GM18861 (cell line): ENCODE measurements around the gene SND1.
A peak's percentile ranks its signal among the peaks of the same experiment; 100 is the strongest.

ENCODE experiments used
- ATAC-seq: cut with Tn5 transposase; IDR thresholded peaks from one replicate; pipeline ENCODE4 v1.9.1; 2021; ENCODE audit not compliant: unreplicated experiment

SND1 gene

DNA sequence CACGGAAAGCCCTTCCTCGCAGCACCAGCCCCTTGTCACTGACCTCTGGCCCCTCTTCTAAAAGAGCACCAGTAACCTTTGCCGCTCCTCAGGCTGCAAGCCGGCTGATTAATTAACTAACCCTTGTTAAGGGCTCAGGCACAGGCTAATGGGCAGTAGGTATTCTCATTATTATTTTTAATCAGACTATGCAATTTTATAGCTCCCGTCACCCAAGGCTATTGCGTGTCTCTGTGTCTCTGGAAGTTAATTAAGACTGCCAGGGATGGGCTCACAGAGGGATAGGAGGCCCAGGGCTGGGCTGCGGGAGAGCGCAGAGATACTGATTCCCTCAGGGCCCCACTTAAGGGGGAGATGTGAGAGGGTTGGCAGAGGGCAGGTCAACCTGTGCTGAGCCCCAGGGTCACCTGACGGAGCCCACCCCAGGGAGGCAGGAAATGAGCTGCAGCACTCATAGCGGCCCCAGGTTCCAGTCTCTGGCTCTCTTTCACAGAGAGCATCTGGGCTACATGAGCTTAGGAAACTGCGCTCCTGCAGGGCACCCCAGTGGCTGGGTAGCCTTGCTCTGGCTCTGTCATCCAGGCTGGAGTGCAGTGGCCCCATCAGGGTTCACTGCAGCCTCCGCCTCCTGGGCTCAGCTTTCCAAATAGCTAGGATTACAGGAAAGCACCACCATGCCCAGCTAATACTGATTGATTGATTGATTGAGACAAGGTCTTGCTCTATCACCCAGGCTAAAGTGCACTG lies 471.5 kb downstream of the SND1 start:
- no peak for ATAC-seq

DNA sequence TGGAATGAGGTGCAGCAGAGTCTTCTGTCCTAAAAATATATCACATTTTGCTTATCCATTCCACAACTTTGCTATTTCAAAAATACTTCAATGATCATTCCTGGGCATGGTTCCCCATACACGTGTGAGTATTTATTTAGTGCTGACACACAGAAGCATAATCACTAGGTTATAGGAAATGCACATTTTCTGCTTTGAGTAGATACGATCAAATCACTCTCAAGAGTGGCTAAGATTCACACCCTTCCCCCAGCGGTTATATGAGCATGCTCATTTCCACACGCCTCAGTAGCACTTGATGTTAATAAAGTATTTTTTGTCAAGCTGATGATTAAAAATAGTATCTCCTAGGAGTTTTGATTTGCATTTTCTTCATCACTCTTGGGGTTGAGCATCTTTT lies 472.8 kb downstream of the SND1 start:
- no peak for ATAC-seq

DNA sequence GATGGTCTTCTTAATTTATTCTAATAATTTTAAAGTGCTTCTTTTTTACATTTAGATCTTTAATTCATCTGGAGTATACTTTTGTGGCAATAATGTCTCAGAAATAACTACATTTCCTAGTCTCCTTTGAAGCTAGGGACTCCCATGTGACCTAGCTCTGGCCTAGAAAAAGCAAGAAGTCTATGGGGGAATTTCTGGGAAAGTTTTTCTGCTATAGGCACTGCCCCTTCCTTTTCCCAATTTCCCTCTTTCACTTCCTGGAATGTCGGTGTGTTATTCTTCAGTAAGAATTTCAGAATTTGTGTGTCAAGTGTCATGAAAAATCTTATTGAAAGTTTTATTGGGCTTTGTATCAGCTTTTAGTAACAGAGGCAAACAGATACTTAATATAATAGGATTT lies 473.8 kb downstream of the SND1 start:
- ATAC-seq, result no peak

DNA sequence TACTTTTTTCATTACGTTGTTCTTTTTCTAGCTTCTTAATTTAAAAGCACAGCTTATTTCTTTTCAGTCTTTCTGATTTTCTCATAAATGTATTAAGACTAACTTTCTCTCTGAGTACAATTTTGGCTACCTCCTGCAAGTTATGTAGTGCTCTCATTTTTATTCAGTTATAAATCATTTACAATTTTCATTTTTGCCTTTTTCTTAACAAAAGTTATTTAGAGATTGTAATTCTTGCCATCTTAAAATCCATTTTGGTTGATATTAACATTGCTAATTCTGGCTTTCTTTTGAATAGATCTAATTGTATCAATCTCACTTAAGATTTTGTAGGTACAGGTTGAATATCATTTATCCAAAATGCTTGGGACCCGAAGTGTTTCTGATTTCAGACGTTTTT lies 476.4 kb downstream of the SND1 start:
- ATAC-seq, result no peak

DNA sequence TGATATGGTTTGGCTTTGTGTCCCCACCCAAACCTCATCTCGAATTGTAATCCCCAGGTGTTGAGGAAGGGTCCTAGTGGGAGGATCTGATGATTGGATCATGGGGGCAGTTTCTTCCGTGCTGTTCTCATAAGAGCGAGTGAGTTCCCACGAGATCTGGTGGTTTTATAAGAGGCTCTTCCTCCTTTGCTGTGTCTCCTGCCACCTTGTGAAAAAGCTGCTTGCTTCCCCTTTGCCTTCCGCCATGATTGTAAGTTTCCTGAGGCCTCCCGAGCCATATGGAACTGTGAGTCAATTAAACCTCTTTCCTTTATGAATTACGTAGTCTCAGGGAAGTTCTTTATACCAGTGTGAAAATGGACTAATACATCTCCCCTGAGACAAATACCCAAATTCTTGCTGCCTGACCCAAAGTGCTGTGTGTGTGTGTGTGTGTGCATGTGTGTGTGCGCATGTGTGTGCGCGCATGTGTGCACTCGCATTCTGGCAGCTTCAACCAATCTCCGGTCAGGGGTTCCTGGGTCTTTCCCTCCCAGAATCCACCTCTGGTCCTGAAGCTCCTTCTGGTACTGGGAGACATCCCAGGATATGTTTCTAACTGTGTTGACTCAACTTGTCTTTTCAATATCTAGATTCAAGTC lies 477.4 kb downstream of the SND1 start:
- no peak for ATAC-seq

DNA sequence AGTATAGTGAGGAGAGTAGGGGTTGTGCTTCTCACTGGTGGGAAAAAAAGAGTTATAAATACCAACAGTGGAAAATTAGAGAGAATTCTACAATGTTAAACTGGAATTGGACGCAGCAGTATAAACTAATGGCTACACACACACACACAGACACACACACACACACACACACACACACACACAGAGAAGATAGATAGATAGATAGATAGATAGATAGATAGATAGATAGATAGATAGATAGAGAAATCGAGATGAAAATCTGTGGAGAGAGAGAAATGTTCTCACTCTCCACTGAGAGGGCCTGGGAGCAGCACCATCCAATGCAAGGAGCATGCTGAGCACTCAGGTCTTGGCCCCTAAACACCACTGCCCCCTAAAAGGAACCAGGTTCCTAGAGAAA lies 479.1 kb downstream of the SND1 start:
- ATAC-seq, result no peak

DNA sequence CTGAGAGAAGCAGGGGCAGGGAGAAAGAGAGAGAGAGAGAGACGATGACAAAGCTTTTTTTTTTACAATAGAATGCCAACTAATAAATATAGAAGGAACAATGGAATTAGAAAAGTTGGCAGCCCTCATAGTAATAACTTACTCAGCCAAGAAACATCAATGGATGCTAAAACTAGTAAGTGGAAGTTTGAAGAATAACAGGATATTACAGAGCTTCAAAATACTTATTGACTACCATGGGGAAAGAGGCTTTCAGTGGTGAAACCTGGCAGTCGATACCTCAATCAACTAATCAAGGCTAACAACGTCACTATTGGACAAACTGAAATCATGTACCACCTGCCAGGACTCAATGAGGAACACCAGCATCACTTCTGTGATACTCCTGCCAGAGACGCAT lies 479.7 kb downstream of the SND1 start:
- ATAC-seq, result no peak

DNA sequence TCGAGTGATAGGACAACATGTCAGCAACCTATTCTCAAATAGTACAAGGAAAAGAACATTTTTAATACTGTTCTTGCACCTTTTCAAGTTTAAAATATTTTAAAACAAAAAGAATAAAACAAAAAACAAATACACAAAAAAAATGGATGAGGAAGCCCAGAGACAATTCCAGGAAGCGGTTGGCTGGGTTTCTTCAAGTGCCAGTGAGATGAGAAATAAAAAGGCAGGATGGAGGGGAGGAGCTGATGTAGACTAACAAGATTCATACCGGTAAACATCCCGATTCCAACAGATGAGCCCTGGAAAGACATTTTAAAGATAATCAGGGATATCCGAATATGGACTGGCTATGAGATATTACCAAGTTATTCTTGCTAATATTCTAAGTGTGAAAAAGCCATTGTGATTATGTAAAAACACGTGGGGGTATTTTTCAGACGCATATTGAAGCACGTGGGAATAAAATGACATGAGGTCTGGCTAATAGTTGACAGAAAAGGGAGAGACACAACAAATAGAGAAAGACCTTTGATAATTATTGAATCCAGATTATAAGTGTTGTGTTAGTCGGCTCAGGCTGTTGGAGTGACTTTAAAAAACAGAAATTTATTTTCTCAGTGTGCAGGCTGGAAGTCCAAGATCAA lies 480.6 kb downstream of the SND1 start:
- no peak for ATAC-seq

DNA sequence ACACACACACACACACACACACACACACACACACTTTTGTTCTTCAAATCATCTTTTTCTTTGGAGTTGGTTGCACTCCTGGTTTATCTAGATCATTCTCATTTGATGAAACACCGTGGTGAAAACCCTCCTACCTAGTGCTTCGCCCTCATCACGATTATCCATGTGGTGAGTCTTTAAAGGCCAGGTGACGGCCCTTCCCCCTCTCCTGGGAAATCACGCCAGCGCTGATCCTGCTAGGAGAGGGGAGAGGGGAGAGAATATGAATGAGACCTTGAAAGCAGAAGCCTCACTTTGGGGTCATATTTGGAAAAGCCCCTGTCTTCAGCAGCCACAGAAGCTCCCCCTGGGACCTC lies 483.1 kb downstream of the SND1 start:
- no peak for ATAC-seq

DNA sequence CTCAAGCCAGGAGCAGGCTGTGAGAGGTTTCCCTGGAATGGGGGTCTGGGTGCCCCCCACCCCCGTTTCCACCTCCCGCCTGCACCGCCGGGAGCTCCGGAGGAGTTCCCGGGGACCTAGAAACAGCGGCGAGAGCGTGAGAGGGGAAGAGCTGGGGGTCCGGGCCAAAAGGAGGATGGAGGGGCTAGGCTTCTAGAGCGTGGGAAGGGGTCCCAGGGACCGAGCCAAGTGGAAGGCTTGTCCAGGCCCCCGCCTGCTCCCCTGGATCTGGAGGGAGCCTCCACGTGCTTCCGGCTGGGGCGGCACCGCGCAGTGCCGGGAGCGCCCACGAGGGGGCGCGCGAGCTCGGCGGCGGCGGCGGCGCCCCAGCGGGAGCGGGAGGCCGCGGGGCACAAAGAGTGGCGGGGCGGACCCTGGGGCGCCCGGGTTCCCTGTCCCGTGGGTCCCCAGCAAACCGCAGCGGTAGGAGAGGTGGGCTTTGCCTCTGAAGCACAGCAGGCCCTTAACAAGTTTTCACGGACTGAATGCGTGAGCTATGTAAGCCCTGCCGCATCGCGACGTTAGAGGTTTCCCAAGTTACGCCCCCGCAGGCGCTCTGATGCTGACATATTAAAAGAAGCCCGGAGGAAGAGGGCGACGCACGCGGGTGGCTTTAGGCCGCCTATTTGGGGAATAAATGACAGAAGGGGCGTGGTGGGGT lies 483.7 kb downstream of the SND1 start:
- peak; percentile 70 for ATAC-seq

DNA sequence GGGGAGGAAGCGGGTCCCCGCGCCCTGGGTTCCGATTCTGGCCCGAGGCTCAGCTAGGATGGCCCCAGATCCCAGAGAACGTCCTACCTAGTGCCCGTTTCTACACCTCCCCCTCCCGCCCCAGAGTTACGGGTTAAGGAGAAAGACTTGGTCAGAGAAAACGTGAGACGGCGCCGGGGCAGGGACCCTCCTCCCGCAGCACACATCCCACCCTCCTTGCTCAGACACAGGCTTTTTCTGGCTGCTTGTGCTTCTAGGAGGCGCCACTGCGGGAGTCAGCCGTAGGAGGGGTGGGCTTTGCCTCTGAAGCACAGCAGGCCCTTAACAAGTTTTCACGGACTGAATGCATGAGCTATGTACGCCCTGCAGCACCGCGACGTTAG lies 484.2 kb downstream of the SND1 start:
- no peak for ATAC-seq

DNA sequence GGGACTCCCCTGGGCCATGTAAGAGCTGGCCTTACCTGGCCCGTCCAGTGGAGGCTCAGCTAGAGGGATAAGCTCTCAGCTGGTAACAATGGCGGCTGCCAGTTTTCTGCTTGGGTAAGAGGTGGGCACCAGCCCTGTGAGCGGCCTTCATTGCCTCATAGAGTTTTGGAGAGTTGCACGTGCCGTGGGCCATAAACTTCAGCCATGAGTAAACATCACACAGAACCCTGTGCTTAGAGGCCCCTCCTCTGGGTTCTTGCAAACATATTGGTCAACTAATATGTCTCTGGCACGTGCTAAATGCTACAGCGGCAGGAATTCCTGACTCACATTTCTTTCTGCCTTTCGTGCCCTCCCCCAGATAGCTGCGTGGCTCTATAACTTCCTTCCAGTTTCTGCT lies 485.2 kb downstream of the SND1 start:
- ATAC-seq, result no peak

DNA sequence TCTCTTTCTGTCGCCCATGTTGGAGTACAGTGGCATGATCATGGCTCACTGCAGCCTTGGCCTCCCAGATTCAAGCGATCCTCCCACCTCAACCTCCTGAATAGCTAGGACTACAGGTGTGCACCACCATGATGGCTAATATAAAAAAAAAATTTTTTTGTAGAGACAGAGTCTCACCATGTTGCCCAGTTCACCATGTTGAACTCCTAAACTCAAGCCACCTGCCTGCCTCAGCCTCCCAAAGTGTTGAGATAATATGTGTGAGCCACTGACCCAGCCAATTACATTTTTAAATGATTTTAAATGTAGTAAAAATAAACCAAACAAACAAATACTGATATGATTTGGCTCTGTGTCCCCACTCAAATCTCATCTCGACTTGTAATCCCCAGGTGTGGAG lies 487.4 kb downstream of the SND1 start:
- no peak for ATAC-seq

DNA sequence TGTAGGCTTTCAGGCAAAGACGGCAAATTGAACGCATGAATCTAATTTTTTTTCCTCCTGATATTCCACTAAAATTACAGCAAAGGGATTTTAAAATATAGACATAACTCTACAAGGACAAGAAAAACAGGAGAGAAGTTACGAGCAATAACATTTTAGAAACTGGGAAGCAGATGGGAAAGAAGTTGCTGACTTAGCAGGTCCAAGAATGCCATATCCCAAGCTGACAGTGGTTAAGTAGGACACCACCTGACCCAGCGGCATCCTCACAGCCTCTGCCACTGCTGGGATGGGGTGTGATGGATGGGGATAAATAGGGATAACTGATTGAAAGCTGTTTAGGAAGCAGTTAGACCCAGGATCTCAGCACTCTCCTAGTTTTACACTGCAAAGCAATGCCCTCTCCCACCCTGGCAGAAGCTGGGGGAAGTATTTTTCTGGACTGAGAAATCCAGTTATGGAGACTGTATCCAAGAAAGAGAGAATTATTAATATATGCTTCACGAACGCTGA lies 489.7 kb downstream of the SND1 start:
- ATAC-seq, result no peak
